Measurements from ENCODE around the gene ANKS4B.

Gene ANKS4B, protein sequence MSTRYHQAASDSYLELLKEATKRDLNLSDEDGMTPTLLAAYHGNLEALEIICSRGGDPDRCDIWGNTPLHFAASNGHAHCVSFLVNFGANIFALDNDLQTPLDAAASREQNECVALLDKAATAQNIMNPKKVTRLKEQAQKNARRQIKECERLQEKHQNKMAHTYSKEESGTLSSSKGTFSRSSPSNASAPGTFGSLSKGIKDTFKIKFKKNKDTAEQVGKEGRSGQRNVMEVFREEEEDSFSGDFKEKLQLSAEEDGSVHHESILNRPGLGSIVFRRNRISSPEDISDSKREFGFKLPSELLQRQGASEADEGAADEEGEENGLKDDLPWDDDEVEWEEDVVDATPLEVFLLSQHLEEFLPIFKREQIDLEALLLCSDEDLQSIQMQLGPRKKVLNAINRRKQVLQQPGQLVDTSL

DNA sequence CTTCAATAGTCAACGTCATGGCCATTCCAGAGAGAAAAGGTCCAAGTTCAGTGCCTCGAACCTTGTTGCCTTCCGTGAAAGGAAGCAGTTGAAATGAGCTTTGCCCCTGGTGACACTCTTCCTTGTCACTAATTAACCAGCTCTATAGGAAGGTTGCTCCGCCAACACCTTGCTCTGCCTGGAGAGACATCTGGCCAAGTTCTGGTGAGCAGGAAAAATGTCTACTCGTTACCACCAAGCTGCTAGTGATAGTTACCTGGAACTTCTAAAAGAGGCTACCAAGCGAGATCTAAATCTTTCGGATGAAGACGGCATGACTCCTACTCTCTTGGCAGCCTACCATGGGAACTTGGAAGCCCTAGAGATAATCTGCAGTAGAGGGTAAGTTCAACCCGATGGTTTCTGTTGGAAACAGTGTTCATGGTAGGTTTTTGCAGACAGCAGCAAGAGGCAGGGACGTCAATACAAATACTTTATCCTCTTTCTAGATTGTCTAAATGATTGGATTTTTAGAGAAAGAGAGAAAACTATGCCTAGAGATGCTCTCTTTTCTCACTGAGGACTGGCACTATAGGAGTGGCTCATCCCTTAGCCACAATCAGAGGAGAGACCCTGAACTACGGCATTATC is at the start of gene ANKS4B:
Gene ANKS4B, plus strand, starts transcription at position 179 of the 630 bp plus-strand sequence. Its CDS starts 39 bp downstream, at position 218.
- TF ChIP-seq, protein P1, sequence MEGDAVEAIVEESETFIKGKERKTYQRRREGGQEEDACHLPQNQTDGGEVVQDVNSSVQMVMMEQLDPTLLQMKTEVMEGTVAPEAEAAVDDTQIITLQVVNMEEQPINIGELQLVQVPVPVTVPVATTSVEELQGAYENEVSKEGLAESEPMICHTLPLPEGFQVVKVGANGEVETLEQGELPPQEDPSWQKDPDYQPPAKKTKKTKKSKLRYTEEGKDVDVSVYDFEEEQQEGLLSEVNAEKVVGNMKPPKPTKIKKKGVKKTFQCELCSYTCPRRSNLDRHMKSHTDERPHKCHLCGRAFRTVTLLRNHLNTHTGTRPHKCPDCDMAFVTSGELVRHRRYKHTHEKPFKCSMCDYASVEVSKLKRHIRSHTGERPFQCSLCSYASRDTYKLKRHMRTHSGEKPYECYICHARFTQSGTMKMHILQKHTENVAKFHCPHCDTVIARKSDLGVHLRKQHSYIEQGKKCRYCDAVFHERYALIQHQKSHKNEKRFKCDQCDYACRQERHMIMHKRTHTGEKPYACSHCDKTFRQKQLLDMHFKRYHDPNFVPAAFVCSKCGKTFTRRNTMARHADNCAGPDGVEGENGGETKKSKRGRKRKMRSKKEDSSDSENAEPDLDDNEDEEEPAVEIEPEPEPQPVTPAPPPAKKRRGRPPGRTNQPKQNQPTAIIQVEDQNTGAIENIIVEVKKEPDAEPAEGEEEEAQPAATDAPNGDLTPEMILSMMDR (conservative IDR thresholded peaks at IDR 0.05; ENCODE audit: low read length) = no peak
- DNase-seq (ENCODE audit: low read depth) = no peak
- no peak within 1 kb of the TSS for H3K4me3 ChIP-seq (ENCODE audit: low read length)

DNA sequence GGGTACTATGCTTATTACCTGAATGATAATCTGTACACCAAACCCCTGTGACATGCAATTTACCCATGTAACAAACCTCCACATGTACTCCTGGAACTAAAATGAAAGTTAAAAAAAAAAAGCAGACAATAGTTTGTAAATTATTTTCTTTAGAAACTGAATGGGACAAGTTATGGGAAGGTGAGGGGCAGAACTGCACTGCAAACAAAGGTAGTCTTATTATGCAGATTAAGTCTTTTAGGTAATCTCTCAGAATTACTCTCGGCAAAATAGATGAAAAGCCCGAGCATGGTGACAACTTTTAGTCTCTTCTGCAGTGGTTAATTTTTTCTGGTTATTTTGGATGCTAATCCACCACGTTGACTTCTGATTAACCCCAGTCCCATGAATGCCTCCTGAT is 49.5 kb upstream of the ANKS4B start:
- H3K4me3 ChIP-seq (ENCODE audit: low read length) = no peak overlapping the region
- TF ChIP-seq, protein P1 (conservative IDR thresholded peaks at IDR 0.05; ENCODE audit: low read length) = no peak
- no peak for DNase-seq (ENCODE audit: low read depth)

DNA sequence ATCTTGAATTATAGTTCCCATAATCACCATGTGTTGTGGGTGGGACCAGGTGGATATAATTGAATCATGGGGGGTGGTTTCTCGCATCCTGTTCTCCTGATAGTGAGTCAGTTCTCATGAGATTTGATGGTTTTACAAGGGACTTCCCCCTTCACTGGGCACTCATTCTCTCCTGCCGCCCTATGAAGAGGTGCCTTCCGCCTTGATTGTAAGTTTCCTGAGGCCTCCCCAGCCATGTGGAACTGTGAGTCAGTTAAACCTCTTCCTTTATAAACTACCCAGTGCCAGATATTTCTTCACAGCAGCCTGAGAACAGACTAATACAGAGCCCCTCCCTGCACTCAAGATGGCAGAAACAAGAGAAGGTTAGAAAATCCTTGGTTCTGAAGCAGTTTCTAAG is 48.7 kb upstream of the ANKS4B start:
- no peak for DNase-seq (ENCODE audit: low read depth)
- TF ChIP-seq, protein P1 (conservative IDR thresholded peaks at IDR 0.05; ENCODE audit: low read length) = no peak
- no peak overlapping the region for H3K4me3 ChIP-seq (ENCODE audit: low read length)

DNA sequence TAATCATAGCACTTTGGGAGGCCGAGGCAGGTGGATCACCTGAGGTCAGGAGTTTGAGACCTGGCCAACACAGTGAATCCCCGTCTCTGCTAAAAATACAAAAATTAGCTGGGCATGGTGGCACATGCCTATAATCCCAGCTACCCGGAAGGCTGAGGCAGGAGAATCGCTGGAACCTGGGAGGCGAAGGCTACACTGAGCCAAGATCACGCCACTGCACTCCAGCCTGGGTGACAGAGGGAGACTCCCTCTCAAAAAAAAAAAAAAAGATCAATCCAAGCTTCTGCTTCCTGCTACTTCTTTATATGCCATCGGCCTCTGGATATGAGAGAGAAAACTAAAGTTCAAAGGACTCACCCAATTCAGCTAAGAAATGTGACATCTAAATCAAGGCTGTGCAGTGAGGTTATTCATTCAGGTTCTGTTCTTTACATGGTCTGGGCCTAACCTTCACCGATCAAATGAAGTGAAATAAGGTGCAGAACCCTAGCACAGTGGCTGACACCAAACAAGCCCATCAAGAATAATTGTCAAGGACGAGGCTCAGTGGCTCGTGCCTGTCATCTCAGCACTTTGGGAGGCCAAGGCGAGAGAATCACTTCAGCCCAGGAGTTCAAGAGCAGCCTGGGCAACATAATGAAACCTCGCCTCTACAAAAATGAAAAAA is 47.7 kb upstream of the ANKS4B start:
- DNase-seq (ENCODE audit: low read depth) = no peak
- no peak overlapping the region for H3K4me3 ChIP-seq (ENCODE audit: low read length)
- TF ChIP-seq, protein P1 (conservative IDR thresholded peaks at IDR 0.05; ENCODE audit: low read length) = no peak

DNA sequence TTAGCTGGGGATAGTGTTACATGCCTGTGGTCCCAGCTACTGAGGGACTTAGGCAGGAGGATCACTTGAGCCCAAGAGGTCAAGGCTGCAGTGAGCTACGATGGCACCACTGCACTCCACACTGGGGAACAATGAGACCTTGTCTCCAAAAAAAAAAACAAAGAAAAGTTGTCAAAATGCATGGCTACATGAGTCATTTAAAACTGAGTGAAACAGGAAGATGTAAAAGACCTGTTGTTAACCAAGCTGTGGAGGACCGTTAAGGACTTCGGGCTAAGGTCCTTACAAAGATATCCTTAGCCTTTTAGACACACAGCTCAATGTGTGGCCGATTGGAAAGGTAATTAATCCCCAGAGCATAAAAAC is 47.2 kb upstream of the ANKS4B start:
- H3K4me3 ChIP-seq (ENCODE audit: low read length) = no peak overlapping the region
- DNase-seq (ENCODE audit: low read depth) = no peak
- TF ChIP-seq, protein P1 (conservative IDR thresholded peaks at IDR 0.05; ENCODE audit: low read length) = no peak

DNA sequence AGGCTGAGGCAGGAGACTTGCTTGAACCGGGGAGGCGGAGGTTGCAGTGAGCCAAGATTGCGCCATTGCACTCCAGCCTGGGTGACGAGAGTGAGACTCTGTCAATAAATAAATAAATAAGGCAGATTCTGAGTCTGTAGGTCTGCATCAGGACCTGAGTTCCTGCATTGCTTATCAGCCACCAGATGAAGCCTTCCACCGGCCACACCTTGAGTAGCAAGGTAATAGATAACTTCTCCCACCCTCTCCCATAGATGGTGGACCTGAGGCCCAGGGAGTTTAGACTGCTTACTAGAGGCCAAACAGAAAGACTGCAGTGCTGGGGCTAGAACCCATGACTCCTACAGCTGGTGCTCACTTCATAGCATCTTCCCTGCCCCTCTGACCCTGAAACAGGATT is 44.2 kb upstream of the ANKS4B start:
- H3K4me3 ChIP-seq (ENCODE audit: low read length) = no peak overlapping the region
- no peak for DNase-seq (ENCODE audit: low read depth)
- TF ChIP-seq, protein P1 (conservative IDR thresholded peaks at IDR 0.05; ENCODE audit: low read length) = no peak

Measured in AG10803 (cell line).